HCT116 (cell line): Measurements from ENCODE around the gene MPZL2. TPM values are rescaled to one million over a fixed set of nuclear protein-coding genes. Genes with fewer than 3 reads are reported as not detected.

Experiments used
- ATAC-seq: fragments of 200-7000 bp; cut with Tn5 transposase; 2 replicates; pipeline ENCODE4 v1.9.1; 2020; ENCODE audit warnings: mild to moderate bottlenecking, moderate library complexity
- BruUV-seq: library from RNA; stranded (reverse); fragments of 400-500 nt; replicated peaks from 2 replicates; lab custom pipeline; 2021; lab: Mats Ljungman, UMichigan
- CTCF ChIA-PET: fragments of 300-600 bp; sonication (Branson Sonifier 250); formaldehyde crosslinking; loops from one replicate; lab custom pipeline; 2021; ENCODE audit warnings: antibody characterized with exemption; lab: Charles Lee
- POLR2A ChIA-PET: fragments of 300-600, 350-600 bp; sonication (Branson Sonifier 250); formaldehyde crosslinking; loops from one replicate; lab custom pipeline; 2021; ENCODE audit warnings: antibody characterized with exemption; lab: Charles Lee
- RAD21 ChIA-PET, 2 experiments: fragments of 300-600 bp; sonication (Branson Sonifier 250); formaldehyde crosslinking; loops; one replicate each; lab custom pipeline; 2023; ENCODE audit warnings: low total read pairs in 2 of 2; ENCODE audit not compliant: uncharacterized antibody in 2 of 2, unreplicated experiment in 2 of 2, low non-redundant PET in 1 of 2; lab: Charles Lee
- DNase-seq: peaks from one replicate; pipeline ENCODE4 v3.0.0-alpha.2; 2010; ENCODE audit warnings: low read depth, low spot score
- H2AFZ ChIP-seq: fragments of 200-600 bp; shearing (Covaris generic), sonication (generic); 2 replicates; pipeline ENCODE4 v1.6.1; 2017; ENCODE audit warnings: low read depth, mixed run types, mixed read lengths, antibody characterized with exemption, low read length; ENCODE audit not compliant: poor library complexity, severe bottlenecking
- H3K27ac ChIP-seq: 2 replicates; pipeline ENCODE4 v1.5.1; 2012; ENCODE audit warnings: low read depth, low read length
- H3K27me3 ChIP-seq: fragments of 200-600 bp; sonication (generic); 2 replicates; pipeline ENCODE4 v1.6.1; 2016; ENCODE audit warnings: mixed run types, low read length, mixed read lengths; ENCODE audit not compliant: insufficient read depth
- H3K36me3 ChIP-seq, 2 experiments: fragments of 200-500 bp in 1 of 2; fragments of 200-600 bp in 1 of 2; sonication (Bioruptor generic) in 1 of 2; sonication (generic) in 1 of 2; 2 replicates each; pipeline versions ENCODE4 v1.5.1 to v1.6.1; 2014 to 2016; ENCODE audit warnings: low read length in 2 of 2, inconsistent platforms in 1 of 2, mixed read lengths in 1 of 2, mixed run types in 1 of 2; ENCODE audit not compliant: insufficient read depth in 2 of 2, control insufficient read depth in 1 of 2
- H3K4me1 ChIP-seq, 2 experiments: fragments of 200-600 bp in 1 of 2; sonication (generic) in 1 of 2; 2 replicates each; pipeline versions ENCODE4 v1.5.1 to v1.6.1; 2012 to 2017; ENCODE audit warnings: low read length in 2 of 2, inconsistent platforms in 1 of 2, mild to moderate bottlenecking in 1 of 2, mixed read lengths in 1 of 2, mixed run types in 1 of 2, moderate library complexity in 1 of 2; ENCODE audit not compliant: insufficient read depth in 2 of 2, control insufficient read depth in 1 of 2
- H3K4me2 ChIP-seq: fragments of 200-600 bp; sonication (generic); 2 replicates; pipeline ENCODE4 v1.6.1; 2017; ENCODE audit warnings: mixed run types, low read length, mixed read lengths
- H3K4me3 ChIP-seq, 2 experiments: fragments of 200-600 bp in 1 of 2; sonication (generic) in 1 of 2; replicated peaks in 1 of 2; 2 replicates each; pipeline ENCODE4 v1.5.1; 2011 to 2016; ENCODE audit warnings: low read length in 2 of 2, control low read depth in 1 of 2, low read depth in 1 of 2, mild to moderate bottlenecking in 1 of 2, mixed read lengths in 1 of 2, mixed run types in 1 of 2
- H3K79me2 ChIP-seq: fragments of 200-600 bp; sonication (generic); 2 replicates; pipeline ENCODE4 v1.6.1; 2017; ENCODE audit warnings: mild to moderate bottlenecking, mixed run types, low read length, moderate library complexity, mixed read lengths; ENCODE audit not compliant: insufficient read depth
- H3K9ac ChIP-seq: fragments of 200-600 bp; sonication (generic); 2 replicates; pipeline ENCODE4 v1.6.1; 2016; ENCODE audit warnings: low read length, mixed read lengths
- H3K9me2 ChIP-seq: fragments of 200-600 bp; sonication (generic), shearing (Covaris generic); 2 replicates; pipeline ENCODE4 v1.6.1; 2017; ENCODE audit warnings: mixed run types, mild to moderate bottlenecking, moderate library complexity; ENCODE audit not compliant: insufficient read depth
- H3K9me3 ChIP-seq, 2 experiments: fragments of 200-500 bp in 1 of 2; fragments of 200-600 bp in 1 of 2; sonication (Bioruptor generic) in 1 of 2; sonication (generic) in 1 of 2; 2 replicates each; pipeline ENCODE4 v1.6.1; 2014 to 2017; ENCODE audit warnings: low read length in 2 of 2, mixed read lengths in 2 of 2, inconsistent platforms in 1 of 2, low read depth in 1 of 2, mild to moderate bottlenecking in 1 of 2, mixed run types in 1 of 2, moderate library complexity in 1 of 2; ENCODE audit not compliant: control insufficient read depth in 1 of 2, insufficient read depth in 1 of 2
- H4K20me1 ChIP-seq: fragments of 200-600 bp; sonication (generic), shearing (Covaris generic); 2 replicates; pipeline ENCODE4 v1.6.1; 2017; ENCODE audit warnings: mixed run types, mild to moderate bottlenecking, moderate library complexity; ENCODE audit not compliant: insufficient read depth
- CBX3 ChIP-seq: IDR thresholded peaks from 2 replicates; pipeline ENCODE4 v1.6.1; 2012; ENCODE audit warnings: low read depth
- EGR1 ChIP-seq: IDR thresholded peaks from 2 replicates; pipeline ENCODE4 v1.6.1; 2012; ENCODE audit warnings: low read depth
- EZH2phosphoT487 ChIP-seq: fragments of 200-600 bp; IDR thresholded peaks from 2 replicates; pipeline ENCODE4 v1.6.1; 2018; ENCODE audit warnings: antibody characterized with exemption, borderline replicate concordance
- FOSL1 ChIP-seq: IDR thresholded peaks from 2 replicates; pipeline ENCODE4 v1.6.1; 2012; ENCODE audit warnings: low read depth
- POLR2A ChIP-seq: IDR thresholded peaks from 2 replicates; pipeline ENCODE4 v1.7.0; 2011; ENCODE audit warnings: borderline replicate concordance; ENCODE audit not compliant: insufficient read depth, insufficient read length; ENCODE audit errors: extremely low read depth
- SRF ChIP-seq: IDR thresholded peaks from 2 replicates; pipeline ENCODE4 v1.6.1; 2012; ENCODE audit warnings: low read depth
- ZFX ChIP-seq: fragments of 450-650 bp; IDR thresholded peaks from 2 replicates; pipeline ENCODE4 v1.6.1; 2017
- ZNF274 ChIP-seq: fragments of 200-500 bp; sonication (Bioruptor generic); IDR thresholded peaks from 2 replicates; pipeline ENCODE4 v1.6.1; 2014; ENCODE audit warnings: mild to moderate bottlenecking, low read depth, low read length, inconsistent platforms
- intact Hi-C: fragments of 100-400 bp; cut with micrococcal nuclease; formaldehyde crosslinking; loops from 2 replicates; pipeline ENCODE4 v1.10.0; 2022
- total RNA-seq: library from RNA; stranded (reverse); gene quantifications from one replicate; pipeline ENCODE4 v1.2.1, GENCODE V29; 2021; ENCODE audit not compliant: unreplicated experiment
- TF ChIP-seq, protein P1 (sequence below), 3 experiments: fragments of 200-600 bp in 1 of 3; sonication (generic) in 1 of 3; IDR thresholded peaks in 2 of 3; conservative IDR thresholded peaks in 1 of 3; 2 replicates each; pipeline ENCODE4 v1.5.1; 2012 to 2017; ENCODE audit warnings: low read depth in 2 of 3, low read length in 2 of 3, antibody characterized with exemption in 1 of 3, borderline replicate concordance in 1 of 3, control low read depth in 1 of 3, mild to moderate bottlenecking in 1 of 3, mixed read lengths in 1 of 3, mixed run types in 1 of 3, moderate library complexity in 1 of 3; ENCODE audit not compliant: insufficient read depth in 1 of 3
- TF ChIP-seq, protein P2 (sequence below): IDR thresholded peaks from 2 replicates; pipeline ENCODE4 v1.6.1; 2012
- TF ChIP-seq, protein P3 (sequence below): IDR thresholded peaks from 2 replicates; pipeline ENCODE4 v1.6.1; 2011; ENCODE audit warnings: mild to moderate bottlenecking, low read length, moderate library complexity; ENCODE audit not compliant: insufficient replicate concordance; ENCODE audit errors: extremely low read depth
- TF ChIP-seq, protein P4 (sequence below): IDR thresholded peaks from 2 replicates; pipeline ENCODE4 v1.6.1; 2012

The MPZL2 gene
- total RNA-seq, 1 experiment from 2014 or later = 16.8 TPM

DNA sequence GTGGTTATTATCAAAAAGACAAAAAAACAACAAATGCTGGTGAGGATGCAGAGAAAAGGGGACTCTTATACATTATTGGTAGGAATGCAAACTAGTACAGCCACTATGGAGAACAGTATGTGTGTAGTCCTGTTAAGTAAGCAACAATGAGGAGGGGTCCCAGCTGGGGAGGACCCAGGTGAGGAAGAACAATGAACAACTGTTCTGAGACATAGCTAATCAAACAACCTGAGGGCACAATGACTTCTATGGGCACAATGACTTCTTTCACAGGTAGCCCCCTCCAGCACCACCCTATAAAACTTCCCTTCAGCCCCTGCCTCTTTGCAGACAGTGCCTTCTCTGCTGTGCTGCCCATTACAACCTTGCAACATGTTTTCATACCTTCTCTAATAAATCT, 44.9 kb downstream of the MPZL2 start (continued):
- TF ChIP-seq, protein P1, sequence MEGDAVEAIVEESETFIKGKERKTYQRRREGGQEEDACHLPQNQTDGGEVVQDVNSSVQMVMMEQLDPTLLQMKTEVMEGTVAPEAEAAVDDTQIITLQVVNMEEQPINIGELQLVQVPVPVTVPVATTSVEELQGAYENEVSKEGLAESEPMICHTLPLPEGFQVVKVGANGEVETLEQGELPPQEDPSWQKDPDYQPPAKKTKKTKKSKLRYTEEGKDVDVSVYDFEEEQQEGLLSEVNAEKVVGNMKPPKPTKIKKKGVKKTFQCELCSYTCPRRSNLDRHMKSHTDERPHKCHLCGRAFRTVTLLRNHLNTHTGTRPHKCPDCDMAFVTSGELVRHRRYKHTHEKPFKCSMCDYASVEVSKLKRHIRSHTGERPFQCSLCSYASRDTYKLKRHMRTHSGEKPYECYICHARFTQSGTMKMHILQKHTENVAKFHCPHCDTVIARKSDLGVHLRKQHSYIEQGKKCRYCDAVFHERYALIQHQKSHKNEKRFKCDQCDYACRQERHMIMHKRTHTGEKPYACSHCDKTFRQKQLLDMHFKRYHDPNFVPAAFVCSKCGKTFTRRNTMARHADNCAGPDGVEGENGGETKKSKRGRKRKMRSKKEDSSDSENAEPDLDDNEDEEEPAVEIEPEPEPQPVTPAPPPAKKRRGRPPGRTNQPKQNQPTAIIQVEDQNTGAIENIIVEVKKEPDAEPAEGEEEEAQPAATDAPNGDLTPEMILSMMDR (IDR thresholded peaks at IDR 0.05 in 2 of 3, conservative IDR thresholded peaks at IDR 0.05 in 1 of 3; ENCODE audit: borderline replicate concordance in 1 of 3, insufficient read depth in 1 of 3, low read depth in 2 of 3, low read length in 2 of 3) = no peak
- TF ChIP-seq EZH2phosphoT487 (no peak), POLR2A (no peak), ZNF274 (no peak)
- TF ChIP-seq, protein P2, sequence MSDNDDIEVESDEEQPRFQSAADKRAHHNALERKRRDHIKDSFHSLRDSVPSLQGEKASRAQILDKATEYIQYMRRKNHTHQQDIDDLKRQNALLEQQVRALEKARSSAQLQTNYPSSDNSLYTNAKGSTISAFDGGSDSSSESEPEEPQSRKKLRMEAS = no peak

DNA sequence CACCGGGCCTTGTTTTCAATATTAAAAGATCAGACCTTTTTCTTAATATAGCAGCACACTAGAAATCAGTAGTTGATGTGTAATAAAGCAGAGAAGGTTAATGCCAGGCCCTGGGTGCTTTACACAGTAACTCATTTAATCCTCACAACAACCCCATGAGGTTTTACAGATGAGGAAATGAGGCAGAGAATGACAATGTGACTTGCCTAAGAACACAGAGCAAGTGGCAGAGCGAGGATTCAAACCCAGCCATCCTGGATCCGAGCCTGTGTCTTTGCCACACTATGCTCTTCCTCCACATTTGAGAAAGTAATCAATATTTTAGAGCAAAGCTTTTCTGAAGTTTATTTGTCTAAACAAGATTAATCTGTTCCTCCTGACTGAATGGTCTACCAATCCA, 46.5 kb downstream of the MPZL2 start:
- RAD21 ChIA-PET = no interaction called here
- H3K27ac ChIP-seq = no peak overlapping the region
- no peaks in the 10 kb centered on the region for H3K9me3 ChIP-seq
- no peak overlapping the region for H3K4me3 ChIP-seq
- DNase-seq = no peak
- no peak overlapping the region for H3K9ac ChIP-seq
- TF ChIP-seq, protein P3, sequence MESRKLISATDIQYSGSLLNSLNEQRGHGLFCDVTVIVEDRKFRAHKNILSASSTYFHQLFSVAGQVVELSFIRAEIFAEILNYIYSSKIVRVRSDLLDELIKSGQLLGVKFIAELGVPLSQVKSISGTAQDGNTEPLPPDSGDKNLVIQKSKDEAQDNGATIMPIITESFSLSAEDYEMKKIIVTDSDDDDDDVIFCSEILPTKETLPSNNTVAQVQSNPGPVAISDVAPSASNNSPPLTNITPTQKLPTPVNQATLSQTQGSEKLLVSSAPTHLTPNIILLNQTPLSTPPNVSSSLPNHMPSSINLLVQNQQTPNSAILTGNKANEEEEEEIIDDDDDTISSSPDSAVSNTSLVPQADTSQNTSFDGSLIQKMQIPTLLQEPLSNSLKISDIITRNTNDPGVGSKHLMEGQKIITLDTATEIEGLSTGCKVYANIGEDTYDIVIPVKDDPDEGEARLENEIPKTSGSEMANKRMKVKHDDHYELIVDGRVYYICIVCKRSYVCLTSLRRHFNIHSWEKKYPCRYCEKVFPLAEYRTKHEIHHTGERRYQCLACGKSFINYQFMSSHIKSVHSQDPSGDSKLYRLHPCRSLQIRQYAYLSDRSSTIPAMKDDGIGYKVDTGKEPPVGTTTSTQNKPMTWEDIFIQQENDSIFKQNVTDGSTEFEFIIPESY = no peak
- no peak for TF ChIP-seq CBX3
- no peak for TF ChIP-seq SRF
- TF ChIP-seq FOSL1 = no peak
- TF ChIP-seq, protein P4, sequence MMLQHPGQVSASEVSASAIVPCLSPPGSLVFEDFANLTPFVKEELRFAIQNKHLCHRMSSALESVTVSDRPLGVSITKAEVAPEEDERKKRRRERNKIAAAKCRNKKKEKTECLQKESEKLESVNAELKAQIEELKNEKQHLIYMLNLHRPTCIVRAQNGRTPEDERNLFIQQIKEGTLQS = no peak
- TF ChIP-seq EGR1 = no peak
- TF ChIP-seq, protein P1 (IDR thresholded peaks at IDR 0.05 in 2 of 3, conservative IDR thresholded peaks at IDR 0.05 in 1 of 3; ENCODE audit: borderline replicate concordance in 1 of 3, insufficient read depth in 1 of 3, low read depth in 2 of 3, low read length in 2 of 3) = no peak
- TF ChIP-seq ZFX = no peak
- TF ChIP-seq, all 23 proteins: peak for 0
- Histone ChIP-seq H3K27me3 (peaks cover 16% of the 10 kb centered on the region; the same call in 1 of the 2 replicates), H3K4me1 (no peaks in the 10 kb centered on the region), H4K20me1 (no peaks in the 10 kb centered on the region), H3K9me2 (no peaks in the 10 kb centered on the region), H3K4me2 (no peak overlapping the region), H3K36me3 (no peaks in the 10 kb centered on the region), H2AFZ (no peak overlapping the region), H3K79me2 (no peaks in the 10 kb centered on the region)
- CTCF ChIA-PET = no interaction called here
- intact Hi-C loops = no loop called here
- BruUV-seq = no TSS peak
- POLR2A ChIA-PET = no interaction called here
- ATAC-seq = no peak
